SK-N-MC (cell line): ENCODE results near the gene KIN.

Source experiments
- EZH2 ChIP-seq: fragments of 200-600 bp; sonication (generic); IDR thresholded peaks from one replicate; pipeline ENCODE4 v1.6.1; 2017; ENCODE audit warnings: antibody characterized with exemption
- FOXP2 ChIP-seq: optimal IDR thresholded peaks from 2 replicates; pipeline ENCODE3; 2011; ENCODE audit warnings: mild to moderate bottlenecking, moderate library complexity; ENCODE audit not compliant: insufficient read depth; ENCODE audit errors: extremely low read length, control extremely low read depth
- POLR2AphosphoS5 ChIP-seq: IDR thresholded peaks from 2 replicates; pipeline ENCODE4 v1.6.1; 2012; ENCODE audit warnings: mild to moderate bottlenecking, low read depth, low read length, borderline replicate concordance

DNA sequence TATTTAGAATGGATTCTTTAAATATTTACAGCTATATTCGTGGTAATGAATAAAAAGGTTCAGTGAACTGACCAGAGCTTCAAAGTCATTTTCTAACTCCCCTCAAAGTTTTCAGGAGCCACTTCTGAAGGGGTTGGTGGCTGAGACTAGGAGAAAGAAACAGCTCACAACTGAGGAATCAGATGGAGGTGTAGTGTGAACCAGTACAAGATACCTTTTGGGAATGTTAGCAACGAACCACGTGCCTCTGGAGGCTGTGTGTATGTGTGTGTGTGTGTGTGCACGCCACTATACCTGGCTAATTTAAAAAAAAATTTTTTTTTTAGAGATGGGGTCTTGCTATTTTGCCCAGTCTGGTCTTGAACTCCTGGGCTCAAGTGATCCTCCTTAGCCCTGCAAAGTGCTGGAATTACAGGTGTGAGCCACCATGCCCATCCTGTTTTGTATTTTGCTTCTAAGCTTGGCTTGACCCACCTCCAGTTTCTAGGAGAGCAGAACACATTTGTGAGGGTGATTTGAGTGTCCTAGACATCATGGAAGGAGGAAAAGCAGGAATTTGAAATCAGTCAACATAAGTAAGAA, 21.0 kb upstream of the KIN start:
- TF ChIP-seq EZH2: no peak
- no peak for TF ChIP-seq POLR2AphosphoS5
- TF ChIP-seq FOXP2: no peak
